HepG2 (cell line): ENCODE measurements around the gene DPYSL3. TPM values are rescaled to one million over a fixed set of nuclear protein-coding genes. Genes with fewer than 3 reads are reported as not detected.

ENCODE experiments used
- ATAC-seq: fragments of 200-7000 bp; cut with Tn5 transposase; 3 replicates; pipeline ENCODE4 v1.9.1; 2020; ENCODE audit warnings: mild to moderate bottlenecking, moderate library complexity
- BruUV-seq: library from RNA; stranded (reverse); fragments of 400-500 nt; replicated peaks from 2 replicates; lab custom pipeline; 2021; lab: Mats Ljungman, UMichigan
- CTCF ChIA-PET: fragments of 300-600 bp; formaldehyde crosslinking; extraction: SDS; loops from one replicate; lab custom pipeline; 2021; ENCODE audit warnings: low total read pairs, inconsistent platforms, low intra/inter-chr PET ratio; lab: Yijun Ruan, JAX
- POLR2A ChIA-PET: fragments of 350-600 bp; sonication (Branson Sonifier 250); formaldehyde crosslinking; loops from one replicate; lab custom pipeline; 2020; ENCODE audit warnings: antibody characterized with exemption, inconsistent platforms; lab: Yijun Ruan, JAX
- DNase-seq: peaks from one replicate; pipeline ENCODE4 v3.0.0-alpha.2; 2015; ENCODE audit warnings: low spot score
- FAIRE-seq: peaks from 3 replicates; lab custom pipeline; 2011; peaks lifted over from hg19 to GRCh38; lab: Jason Lieb, UNC
- H2AFZ ChIP-seq: one replicate; pipeline ENCODE4 v1.6.1; 2011; ENCODE audit warnings: low read length, inconsistent platforms
- H3K27ac ChIP-seq: fragments of 300-600 bp; 3 replicates; pipeline ENCODE4 v1.8.0; 2011; ENCODE audit warnings: mixed run types, mild to moderate bottlenecking, mixed read lengths, low read length, inconsistent platforms; ENCODE audit not compliant: insufficient read depth; ENCODE audit errors: extremely low read length
- H3K27me3 ChIP-seq, 2 experiments: fragments of 200-600 bp in 1 of 2; 2 replicates in 1 of 2; 3 replicates in 1 of 2; pipeline versions ENCODE4 v1.6.0 to v1.8.0; 2011; ENCODE audit warnings: low read length in 2 of 2, mild to moderate bottlenecking in 2 of 2, moderate library complexity in 2 of 2, inconsistent platforms in 1 of 2; ENCODE audit not compliant: insufficient read depth in 2 of 2, control insufficient read depth in 1 of 2
- H3K36me3 ChIP-seq, 2 experiments: fragments of 200-600 bp in 1 of 2; replicated peaks in 1 of 2; 2 replicates in 1 of 2; 3 replicates in 1 of 2; pipeline versions ENCODE4 v1.5.1 to v1.8.0; 2011; ENCODE audit warnings: low read length in 2 of 2, inconsistent platforms in 1 of 2; ENCODE audit not compliant: insufficient read depth in 2 of 2, control insufficient read depth in 1 of 2
- H3K4me1 ChIP-seq: 2 replicates; pipeline ENCODE4 v1.5.1; 2012; ENCODE audit warnings: low read length, inconsistent platforms; ENCODE audit not compliant: insufficient read depth
- H3K4me2 ChIP-seq: 2 replicates; pipeline ENCODE4 v1.6.0; 2011; ENCODE audit warnings: low read depth, low read length, inconsistent platforms
- H3K4me3 ChIP-seq, 3 experiments: fragments of 200-600 bp in 1 of 3; sonication (generic), shearing (Covaris generic) in 1 of 3; replicated peaks in 1 of 3; 2 replicates each; pipeline ENCODE4 v1.5.1; 2011 to 2016; ENCODE audit warnings: low read length in 3 of 3, inconsistent platforms in 2 of 3, low read depth in 2 of 3, mild to moderate bottlenecking in 2 of 3, control low read depth in 1 of 3, mixed read lengths in 1 of 3; ENCODE audit not compliant: insufficient read depth in 1 of 3
- H3K79me2 ChIP-seq: one replicate; pipeline ENCODE4 v1.6.1; 2011; ENCODE audit warnings: low read length, inconsistent platforms; ENCODE audit not compliant: insufficient read depth
- H3K9ac ChIP-seq: 2 replicates; pipeline ENCODE4 v1.6.0; 2011; ENCODE audit warnings: mild to moderate bottlenecking, low read depth, low read length, inconsistent platforms; ENCODE audit not compliant: insufficient read depth
- H3K9me3 ChIP-seq: 2 replicates; pipeline ENCODE4 v1.5.1; 2012; ENCODE audit warnings: mild to moderate bottlenecking, low read length
- H4K20me1 ChIP-seq: 2 replicates; pipeline ENCODE4 v1.6.0; 2011; ENCODE audit warnings: inconsistent platforms, mild to moderate bottlenecking, low read length, moderate library complexity; ENCODE audit not compliant: insufficient read depth
- AKAP8 ChIP-seq: sonication (generic); formaldehyde crosslinking; IDR thresholded peaks from 2 replicates; pipeline ENCODE4 v1.5.1; 2020; ENCODE audit warnings: mild to moderate bottlenecking, missing genetic modification reagents
- BATF2 ChIP-seq: sonication (generic); formaldehyde crosslinking; IDR thresholded peaks from 2 replicates; pipeline ENCODE4 v1.8.0; 2022; ENCODE audit warnings: mild to moderate bottlenecking, missing genetic modification reagents, moderate library complexity
- FOXK2 ChIP-seq: fragments of 450-650 bp; IDR thresholded peaks from 2 replicates; pipeline ENCODE4 v1.6.1; 2016
- MXD4 ChIP-seq: IDR thresholded peaks from 2 replicates; pipeline ENCODE4 v1.6.1; 2016; ENCODE audit warnings: mild to moderate bottlenecking, missing biosample characterization, missing genetic modification reagents
- NFKBIZ ChIP-seq: IDR thresholded peaks from 2 replicates; pipeline ENCODE4 v1.6.1; 2018; ENCODE audit warnings: missing genetic modification reagents, missing compliant biosample characterization
- PAX8 ChIP-seq: sonication (generic); formaldehyde crosslinking; IDR thresholded peaks from 2 replicates; pipeline ENCODE4 v1.8.0; 2022; ENCODE audit warnings: mild to moderate bottlenecking, missing genetic modification reagents, borderline replicate concordance
- REPIN1 ChIP-seq: sonication (generic); formaldehyde crosslinking; IDR thresholded peaks from 2 replicates; pipeline ENCODE4 v1.8.0; 2022; ENCODE audit warnings: missing genetic modification reagents, low read depth, mild to moderate bottlenecking, borderline replicate concordance
- SRSF4 ChIP-seq: fragments of 200-400 bp; formaldehyde crosslinking; IDR thresholded peaks from one replicate; pipeline ENCODE4 v1.6.1; 2018; ENCODE audit warnings: mild to moderate bottlenecking, low read depth, low read length, moderate library complexity; ENCODE audit not compliant: poor library complexity, severe bottlenecking
- TAF1 ChIP-seq: sonication (generic); formaldehyde crosslinking; IDR thresholded peaks from 2 replicates; pipeline ENCODE4 v1.4.0; 2020; ENCODE audit warnings: missing genetic modification reagents
- XRCC5 ChIP-seq: fragments of 200-400 bp; formaldehyde crosslinking; optimal IDR thresholded peaks from 2 replicates; pipeline ENCODE3; 2017; ENCODE audit warnings: mild to moderate bottlenecking, low read length
- ZBTB43 ChIP-seq: sonication (generic); formaldehyde crosslinking; conservative IDR thresholded peaks from 2 replicates; pipeline ENCODE4 v1.4.0; 2020; ENCODE audit warnings: missing genetic modification reagents
- ZNF20 ChIP-seq: sonication (generic); formaldehyde crosslinking; IDR thresholded peaks from 2 replicates; pipeline ENCODE4 v1.4.0; 2020; ENCODE audit warnings: mild to moderate bottlenecking, moderate library complexity, missing genetic modification reagents
- ZNF350 ChIP-seq: sonication (generic); formaldehyde crosslinking; IDR thresholded peaks from 2 replicates; pipeline ENCODE4 v1.4.0; 2020; ENCODE audit warnings: mild to moderate bottlenecking, low read depth, missing genetic modification reagents, borderline replicate concordance
- ZNF431 ChIP-seq: sonication (generic); formaldehyde crosslinking; IDR thresholded peaks from 2 replicates; pipeline ENCODE4 v1.9.0; 2022; ENCODE audit warnings: missing genetic modification reagents, low read depth, mild to moderate bottlenecking, borderline replicate concordance
- ZNF737 ChIP-seq: sonication (generic); formaldehyde crosslinking; IDR thresholded peaks from 2 replicates; pipeline ENCODE4 v1.5.0; 2020; ENCODE audit warnings: missing genetic modification reagents, mild to moderate bottlenecking, borderline replicate concordance
- ZNF761 ChIP-seq: sonication (generic); formaldehyde crosslinking; conservative IDR thresholded peaks from 2 replicates; pipeline ENCODE4 v1.4.0; 2020; ENCODE audit warnings: mild to moderate bottlenecking, missing genetic modification reagents
- WGBS: methylation state at CpG from one replicate; pipeline ENCODE4 v1.1.6; 2017; ENCODE audit warnings: low lambda C conversion rate; 5-methylcytosine and 5-hydroxymethylcytosine counted together
- in situ Hi-C: cut with HindIII; loops from 2 replicates; pipeline ENCODE4 v1.10.0; 2017; ENCODE audit warnings: low pct_unique_long_range_greater_than_20kb; ENCODE audit not compliant: extremely low pct_ligation_motif_present
- intact Hi-C: fragments of 100-400 bp; cut with micrococcal nuclease; formaldehyde crosslinking; loops from one replicate; pipeline ENCODE4 v1.10.0; 2022; ENCODE audit not compliant: unreplicated experiment
- polyA plus RNA-seq, 8 experiments: library from polyadenylated mRNA; depleted of rRNA in 3 of 8; stranded (reverse) in 7 of 8; unstranded in 1 of 8; fragments of >200 nt; fragmentation: Illumina TruSeq in 4 of 8; extraction: Trizol in 4 of 8; gene quantifications; 2 replicates each; pipeline versions ENCODE4 v1.2.1 to v1.2.3, GENCODE V29; 2011 to 2016; ENCODE audit warnings: low read depth in 4 of 8, missing spikeins in 1 of 8, mixed read lengths in 1 of 8; ENCODE audit not compliant: insufficient read depth in 1 of 8
- total RNA-seq, 5 experiments: library from RNA; depleted of rRNA; stranded (reverse); fragments of >200 nt; fragmentation: Illumina TruSeq; extraction: Trizol; gene quantifications; 2 replicates each; pipeline ENCODE4 v1.2.3, GENCODE V29; 2016; ENCODE audit warnings: low read depth in 1 of 5
- TF ChIP-seq, protein P1 (sequence below): IDR thresholded peaks from 2 replicates; pipeline ENCODE4 v1.6.1; 2016; ENCODE audit warnings: low read depth, missing genetic modification reagents, missing compliant biosample characterization

The DPYSL3 gene
- total and polyA plus RNA-seq, 2 of the 13 experiments (the other 11 are each of a cell fraction or from before 2014, with no cell fraction given), result 0.08 to 0.15 TPM

DNA sequence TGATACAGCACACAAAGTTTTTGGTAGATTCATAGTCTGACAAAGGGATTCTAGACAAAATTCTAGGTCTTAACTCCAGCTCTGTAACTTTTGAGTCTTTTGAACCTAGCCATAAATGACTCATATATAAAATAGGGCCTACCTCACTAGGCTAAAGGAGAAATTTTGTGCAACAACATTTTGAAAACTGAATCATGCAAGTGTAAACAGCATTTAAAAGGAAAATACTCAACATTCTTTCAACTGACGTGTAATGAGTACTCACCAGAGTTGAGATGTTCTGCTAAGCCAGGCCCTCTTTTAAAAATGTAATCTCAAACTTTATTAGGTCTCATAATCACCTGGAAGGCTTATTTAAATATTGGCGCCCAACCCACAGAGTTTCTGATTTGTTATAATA lies 161.8 kb downstream of the DPYSL3 start:
- H3K4me2 ChIP-seq, result no peak overlapping the region
- no peaks in the 10 kb centered on the region for H3K36me3 ChIP-seq
- H3K27me3 ChIP-seq, result 0 out of 5 replicates have a peak, but pooled peaks cover 0 to 1% of the 10 kb centered on the region in 2 experiments
- no peak overlapping the region for H2AFZ ChIP-seq
- BruUV-seq, result no TSS peak
- H3K27ac ChIP-seq, result no peak overlapping the region
- H3K9me3 ChIP-seq, result no peaks in the 10 kb centered on the region
- no peak for TF ChIP-seq ZNF761 (CRISPR knock-in tag)
- no peak for TF ChIP-seq SRSF4
- no peak for TF ChIP-seq AKAP8
- TF ChIP-seq ZNF431, result no peak
- no peak for TF ChIP-seq ZNF737 (CRISPR knock-in tag)
- TF ChIP-seq, protein P1, sequence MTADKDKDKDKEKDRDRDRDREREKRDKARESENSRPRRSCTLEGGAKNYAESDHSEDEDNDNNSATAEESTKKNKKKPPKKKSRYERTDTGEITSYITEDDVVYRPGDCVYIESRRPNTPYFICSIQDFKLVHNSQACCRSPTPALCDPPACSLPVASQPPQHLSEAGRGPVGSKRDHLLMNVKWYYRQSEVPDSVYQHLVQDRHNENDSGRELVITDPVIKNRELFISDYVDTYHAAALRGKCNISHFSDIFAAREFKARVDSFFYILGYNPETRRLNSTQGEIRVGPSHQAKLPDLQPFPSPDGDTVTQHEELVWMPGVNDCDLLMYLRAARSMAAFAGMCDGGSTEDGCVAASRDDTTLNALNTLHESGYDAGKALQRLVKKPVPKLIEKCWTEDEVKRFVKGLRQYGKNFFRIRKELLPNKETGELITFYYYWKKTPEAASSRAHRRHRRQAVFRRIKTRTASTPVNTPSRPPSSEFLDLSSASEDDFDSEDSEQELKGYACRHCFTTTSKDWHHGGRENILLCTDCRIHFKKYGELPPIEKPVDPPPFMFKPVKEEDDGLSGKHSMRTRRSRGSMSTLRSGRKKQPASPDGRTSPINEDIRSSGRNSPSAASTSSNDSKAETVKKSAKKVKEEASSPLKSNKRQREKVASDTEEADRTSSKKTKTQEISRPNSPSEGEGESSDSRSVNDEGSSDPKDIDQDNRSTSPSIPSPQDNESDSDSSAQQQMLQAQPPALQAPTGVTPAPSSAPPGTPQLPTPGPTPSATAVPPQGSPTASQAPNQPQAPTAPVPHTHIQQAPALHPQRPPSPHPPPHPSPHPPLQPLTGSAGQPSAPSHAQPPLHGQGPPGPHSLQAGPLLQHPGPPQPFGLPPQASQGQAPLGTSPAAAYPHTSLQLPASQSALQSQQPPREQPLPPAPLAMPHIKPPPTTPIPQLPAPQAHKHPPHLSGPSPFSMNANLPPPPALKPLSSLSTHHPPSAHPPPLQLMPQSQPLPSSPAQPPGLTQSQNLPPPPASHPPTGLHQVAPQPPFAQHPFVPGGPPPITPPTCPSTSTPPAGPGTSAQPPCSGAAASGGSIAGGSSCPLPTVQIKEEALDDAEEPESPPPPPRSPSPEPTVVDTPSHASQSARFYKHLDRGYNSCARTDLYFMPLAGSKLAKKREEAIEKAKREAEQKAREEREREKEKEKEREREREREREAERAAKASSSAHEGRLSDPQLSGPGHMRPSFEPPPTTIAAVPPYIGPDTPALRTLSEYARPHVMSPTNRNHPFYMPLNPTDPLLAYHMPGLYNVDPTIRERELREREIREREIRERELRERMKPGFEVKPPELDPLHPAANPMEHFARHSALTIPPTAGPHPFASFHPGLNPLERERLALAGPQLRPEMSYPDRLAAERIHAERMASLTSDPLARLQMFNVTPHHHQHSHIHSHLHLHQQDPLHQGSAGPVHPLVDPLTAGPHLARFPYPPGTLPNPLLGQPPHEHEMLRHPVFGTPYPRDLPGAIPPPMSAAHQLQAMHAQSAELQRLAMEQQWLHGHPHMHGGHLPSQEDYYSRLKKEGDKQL (CRISPR knock-in tag), result no peak
- TF ChIP-seq REPIN1, result no peak
- TF ChIP-seq NFKBIZ, result no peak
- TF ChIP-seq BATF2 (CRISPR knock-in tag), result no peak
- TF ChIP-seq MXD4, result no peak
- TF ChIP-seq FOXK2, result no peak
- TF ChIP-seq XRCC5, result no peak
- no peak for TF ChIP-seq PAX8
- no peak for TF ChIP-seq ZNF350 (CRISPR knock-in tag)
- TF ChIP-seq TAF1, result no peak
- no peak for TF ChIP-seq ZNF20
- no peak for TF ChIP-seq ZBTB43 (CRISPR knock-in tag)
- 36% methylated on average over 2 of the region's 2 CpGs for WGBS
- FAIRE-seq (no peak), DNase-seq (no peak), ATAC-seq (no peak)
- H3K4me3 ChIP-seq, result no peak overlapping the region
- H4K20me1 ChIP-seq, result no peaks in the 10 kb centered on the region
- ChIA-PET CTCF (no interaction called here), POLR2A (no interaction called here)
- no peaks in the 10 kb centered on the region for H3K4me1 ChIP-seq
- in situ Hi-C loops, result no loop called here
- intact Hi-C loops, result no loop called here
- H3K9ac ChIP-seq, result no peak overlapping the region
- H3K79me2 ChIP-seq, result no peaks in the 10 kb centered on the region
